Measurements from ENCODE around the gene TM4SF20. TPM values are rescaled to one million over a fixed set of nuclear protein-coding genes. Genes with fewer than 3 reads are reported as not detected.

Gene TM4SF20, protein sequence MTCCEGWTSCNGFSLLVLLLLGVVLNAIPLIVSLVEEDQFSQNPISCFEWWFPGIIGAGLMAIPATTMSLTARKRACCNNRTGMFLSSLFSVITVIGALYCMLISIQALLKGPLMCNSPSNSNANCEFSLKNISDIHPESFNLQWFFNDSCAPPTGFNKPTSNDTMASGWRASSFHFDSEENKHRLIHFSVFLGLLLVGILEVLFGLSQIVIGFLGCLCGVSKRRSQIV
- 5.9 to 9.9 TPM (median 8.4 TPM) in 5 replicates for total RNA-seq (2022; extraction: Qiagen RNA extraction; ENCODE audit: low read depth)

DNA sequence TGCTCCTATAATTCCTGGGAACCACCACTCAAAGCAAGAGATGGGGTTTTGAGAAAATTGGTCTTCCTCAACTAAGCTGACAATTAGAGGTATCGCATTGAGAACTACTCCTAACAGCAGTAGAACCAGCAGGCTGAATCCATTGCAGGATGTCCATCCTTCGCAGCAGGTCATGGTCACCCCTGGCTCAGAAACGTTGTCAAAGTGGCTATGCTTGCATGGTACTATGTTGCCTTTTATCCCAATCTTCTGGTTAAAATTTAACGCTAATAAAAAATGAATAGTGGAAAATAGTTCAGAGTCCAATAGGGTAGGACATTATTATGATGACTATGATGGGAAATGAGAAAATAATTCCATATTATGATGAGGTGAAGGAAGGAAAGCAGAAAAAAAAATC lies at the start of gene TM4SF20:
Gene TM4SF20, minus strand, starts transcription at position 212 of the 400 bp plus-strand sequence. Its CDS starts 38 bp downstream, at position 174.

GRCh38 chr2:227387583-227387982 lies 8.5 kb upstream of the TM4SF20 start, which contains the start of gene SCYGR1:
TSS of gene SCYGR1 (minus strand) at chr2:227387949. CDS start at chr2:227387949, 0 bp downstream.

DNA sequence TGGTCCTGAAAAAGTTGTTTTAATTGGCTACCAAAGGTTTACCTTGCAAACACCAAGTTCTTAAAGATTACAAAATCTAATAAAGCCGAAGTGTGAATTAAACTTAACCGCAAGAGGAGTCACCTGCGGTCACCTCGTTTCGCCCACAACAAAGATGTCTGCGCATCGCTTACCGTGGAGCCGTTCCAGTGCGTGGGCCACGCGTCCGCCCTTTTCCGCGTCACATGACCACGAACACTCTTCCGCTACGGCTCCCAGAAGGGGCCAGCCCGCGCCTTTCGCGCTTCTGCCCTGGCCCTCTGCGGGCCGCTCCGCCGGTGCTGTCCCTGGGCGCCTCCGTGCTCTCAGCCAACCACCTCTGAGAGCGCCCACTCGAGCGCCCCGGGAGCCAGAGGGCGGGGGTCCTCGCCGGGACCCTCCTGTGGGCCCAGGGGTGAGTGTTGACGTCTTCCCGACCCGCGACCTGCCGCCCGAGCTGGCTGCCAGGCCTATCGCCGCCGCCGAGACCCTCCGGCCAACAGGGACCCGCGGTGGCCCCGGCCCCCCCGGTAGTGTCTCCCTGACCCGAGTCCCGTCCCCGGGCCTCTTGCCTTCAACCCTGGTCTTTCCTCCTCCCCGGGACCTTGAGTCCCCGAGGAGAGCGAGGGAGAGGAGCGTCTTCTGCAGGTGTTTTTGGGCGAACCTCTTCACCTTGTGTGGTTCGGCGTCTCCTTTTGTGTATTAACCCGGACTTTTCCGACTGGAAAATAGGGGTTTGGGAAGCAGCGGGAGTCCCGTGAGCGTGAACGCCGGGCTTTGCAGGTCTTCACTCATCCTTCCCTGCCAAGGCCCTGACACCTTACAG lies 53.9 kb downstream of the TM4SF20 start, which contains the start of gene MFF:
Gene MFF, plus strand, starts transcription at position 257 of the 844 bp plus-strand sequence. CDS start 5,415 bp downstream, outside the sequence.

Other genes with a start within 250 kb of the TM4SF20 start
- gene COL4A4, start 215.1 kb downstream of the TM4SF20 start, total RNA-seq (2022; extraction: Qiagen RNA extraction; ENCODE audit: low read depth): 1.1 to 3.1 TPM (median 1.5 TPM) in 5 replicates
- gene COL4A3, start 214.7 kb downstream of the TM4SF20 start, total RNA-seq (2022; extraction: Qiagen RNA extraction; ENCODE audit: low read depth): 0.28 to 1.3 TPM (median 0.82 TPM) in 5 replicates
- gene MFF, start 54.1 kb downstream of the TM4SF20 start, total RNA-seq (2022; extraction: Qiagen RNA extraction; ENCODE audit: low read depth): 97.8 to 143 TPM (median 107 TPM) in 5 replicates
- not detected in 5 replicates for gene SCYGR1, start 8.6 kb upstream of the TM4SF20 start, total RNA-seq (2022; extraction: Qiagen RNA extraction; ENCODE audit: low read depth)
- gene AGFG1, start 92.8 kb upstream of the TM4SF20 start, total RNA-seq (2022; extraction: Qiagen RNA extraction; ENCODE audit: low read depth): 101 to 140 TPM (median 120 TPM) in 5 replicates
- not detected in 5 replicates for gene SCYGR2, start 219.6 kb upstream of the TM4SF20 start, total RNA-seq (2022; extraction: Qiagen RNA extraction; ENCODE audit: low read depth)
- not detected in 5 replicates for gene SCYGR3, start 235.5 kb upstream of the TM4SF20 start, total RNA-seq (2022; extraction: Qiagen RNA extraction; ENCODE audit: low read depth)
- not detected in 5 replicates for gene SCYGR4, start 238.2 kb upstream of the TM4SF20 start, total RNA-seq (2022; extraction: Qiagen RNA extraction; ENCODE audit: low read depth)